ENCODE results near the gene CHTOP. TPM values are rescaled to one million over a fixed set of nuclear protein-coding genes. Genes with fewer than 3 reads are reported as not detected.

CHTOP gene
- total RNA-seq, 1 donor from 2014 or later: 67.3 TPM

DNA sequence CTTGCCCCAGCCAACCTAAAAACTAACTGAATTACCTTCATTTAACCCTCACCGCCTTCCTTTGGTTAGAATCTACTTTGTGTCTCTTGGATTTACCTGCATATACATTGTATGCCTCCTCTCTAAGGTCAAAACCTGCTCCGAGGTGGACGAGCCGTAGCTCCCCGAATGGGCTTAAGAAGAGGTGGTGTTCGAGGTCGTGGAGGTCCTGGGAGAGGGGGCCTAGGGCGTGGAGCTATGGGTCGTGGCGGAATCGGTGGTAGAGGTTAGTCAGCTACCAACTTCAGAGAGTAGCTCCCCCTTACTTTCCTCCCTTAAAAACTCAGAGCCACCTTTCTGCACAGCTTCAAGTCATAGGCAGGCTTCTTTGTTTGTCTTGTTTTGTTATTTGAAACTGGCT is 9.2 kb downstream of the CHTOP start:
- intact Hi-C loops (cut with DNase I): no loop called here
- H3K27me3 ChIP-seq: no peaks in the 10 kb centered on the region
- no peak overlapping the region for H3K27ac ChIP-seq
- no peak for TF ChIP-seq POLR2AphosphoS5 (IDR thresholded peaks at IDR 0.05; ENCODE audit: insufficient read depth in 1 of 2, low read depth in 1 of 2)
- TF ChIP-seq POLR2A (IDR thresholded peaks at IDR 0.05): no peak
- TF ChIP-seq, protein P1, sequence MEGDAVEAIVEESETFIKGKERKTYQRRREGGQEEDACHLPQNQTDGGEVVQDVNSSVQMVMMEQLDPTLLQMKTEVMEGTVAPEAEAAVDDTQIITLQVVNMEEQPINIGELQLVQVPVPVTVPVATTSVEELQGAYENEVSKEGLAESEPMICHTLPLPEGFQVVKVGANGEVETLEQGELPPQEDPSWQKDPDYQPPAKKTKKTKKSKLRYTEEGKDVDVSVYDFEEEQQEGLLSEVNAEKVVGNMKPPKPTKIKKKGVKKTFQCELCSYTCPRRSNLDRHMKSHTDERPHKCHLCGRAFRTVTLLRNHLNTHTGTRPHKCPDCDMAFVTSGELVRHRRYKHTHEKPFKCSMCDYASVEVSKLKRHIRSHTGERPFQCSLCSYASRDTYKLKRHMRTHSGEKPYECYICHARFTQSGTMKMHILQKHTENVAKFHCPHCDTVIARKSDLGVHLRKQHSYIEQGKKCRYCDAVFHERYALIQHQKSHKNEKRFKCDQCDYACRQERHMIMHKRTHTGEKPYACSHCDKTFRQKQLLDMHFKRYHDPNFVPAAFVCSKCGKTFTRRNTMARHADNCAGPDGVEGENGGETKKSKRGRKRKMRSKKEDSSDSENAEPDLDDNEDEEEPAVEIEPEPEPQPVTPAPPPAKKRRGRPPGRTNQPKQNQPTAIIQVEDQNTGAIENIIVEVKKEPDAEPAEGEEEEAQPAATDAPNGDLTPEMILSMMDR (IDR thresholded peaks at IDR 0.05): no peak
- peaks cover 26% of the 10 kb centered on the region for H3K4me1 ChIP-seq
- no peaks in the 10 kb centered on the region for H3K9me3 ChIP-seq
- peaks cover 0 to 87% of the 10 kb centered on the region in 2 donors for H3K36me3 ChIP-seq
- H3K4me3 ChIP-seq: no peak overlapping the region
- DNase-seq (ENCODE audit: extremely low spot score in 2 of 2): no peak

DNA sequence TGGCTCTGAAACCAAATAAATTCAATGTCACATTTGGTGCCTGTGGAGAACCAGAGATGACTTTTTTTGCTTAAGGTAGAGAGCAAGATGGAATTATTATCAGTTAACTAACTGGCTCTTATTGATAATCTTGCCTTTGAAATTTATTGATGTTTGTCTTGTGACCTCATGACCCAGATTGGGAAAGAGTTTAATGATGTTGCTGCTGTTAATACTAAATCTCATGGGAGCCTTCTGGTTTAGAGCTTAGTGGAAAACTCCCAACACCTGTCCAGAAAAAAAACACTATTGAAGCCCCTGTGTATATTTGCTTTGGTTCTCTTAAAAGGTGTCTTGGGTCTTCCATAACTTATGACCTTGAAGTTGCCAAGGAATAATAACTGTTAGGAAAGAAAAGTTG is 9.9 kb downstream of the CHTOP start:
- Histone ChIP-seq H3K36me3 (peaks cover 0 to 80% of the 10 kb centered on the region in 2 donors), H3K27ac (no peak overlapping the region)
- TF ChIP-seq POLR2AphosphoS5 (IDR thresholded peaks at IDR 0.05; ENCODE audit: insufficient read depth in 1 of 2, low read depth in 1 of 2): no peak
- TF ChIP-seq POLR2A (IDR thresholded peaks at IDR 0.05): no peak
- TF ChIP-seq, protein P1 (IDR thresholded peaks at IDR 0.05): no peak

DNA sequence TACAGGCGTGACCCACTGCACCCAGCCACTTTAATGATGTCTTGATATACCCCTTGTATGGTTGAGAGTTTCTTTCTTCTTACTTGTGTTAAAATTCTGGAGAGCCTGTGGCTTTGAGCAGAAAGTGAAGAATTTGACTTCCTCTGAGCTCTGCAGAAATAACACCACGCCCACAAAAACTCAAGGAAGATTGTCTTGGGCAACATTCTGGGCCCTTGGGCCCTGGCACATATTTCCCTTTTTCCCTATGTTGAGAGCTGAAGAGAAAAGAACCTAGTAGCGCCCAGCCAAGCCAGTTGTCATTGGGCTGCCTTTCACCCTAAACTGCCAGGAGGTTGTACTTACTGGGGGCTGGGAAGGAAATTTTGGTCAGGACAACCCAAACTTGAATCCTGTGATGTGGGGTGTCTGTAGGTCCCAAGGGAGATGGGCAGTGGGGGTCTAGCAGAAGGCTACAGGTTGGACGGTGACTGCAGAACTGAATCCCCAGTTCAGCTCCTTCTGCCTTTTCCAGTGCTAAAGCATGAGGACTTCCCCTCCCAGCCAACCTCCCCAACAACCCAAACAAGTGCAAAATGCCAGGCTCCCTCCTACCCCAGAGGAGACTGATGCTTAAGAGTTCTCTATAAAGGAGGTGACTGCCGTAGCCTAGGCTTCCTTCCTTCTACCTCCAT is 12.9 kb downstream of the CHTOP start:
- no peak overlapping the region for H3K4me3 ChIP-seq
- H3K4me1 ChIP-seq: peaks cover 12% of the 10 kb centered on the region
- intact Hi-C loops (cut with DNase I): no loop called here
- H3K9me3 ChIP-seq: no peaks in the 10 kb centered on the region
- H3K36me3 ChIP-seq: peaks cover 0 to 50% of the 10 kb centered on the region in 2 donors
- no peak overlapping the region for H3K27ac ChIP-seq
- TF ChIP-seq POLR2A (IDR thresholded peaks at IDR 0.05) (no peak), POLR2AphosphoS5 (IDR thresholded peaks at IDR 0.05; ENCODE audit: insufficient read depth in 1 of 2, low read depth in 1 of 2) (no peak)
- TF ChIP-seq, protein P1 (IDR thresholded peaks at IDR 0.05): no peak
- no peaks in the 10 kb centered on the region for H3K27me3 ChIP-seq
- DNase-seq (ENCODE audit: extremely low spot score in 2 of 2): no peak

More for the DNA sequence above, 9.9 kb downstream of the CHTOP start:
- no peak for DNase-seq (ENCODE audit: extremely low spot score in 2 of 2)
- H3K27me3 ChIP-seq: no peaks in the 10 kb centered on the region
- H3K9me3 ChIP-seq: no peaks in the 10 kb centered on the region
- no peak overlapping the region for H3K4me3 ChIP-seq
- peaks cover 20% of the 10 kb centered on the region for H3K4me1 ChIP-seq
- intact Hi-C loops (cut with DNase I): no loop called here

GRCh38 chr1:153647346-153647714 is 13.5 kb downstream of the CHTOP start:
- Histone ChIP-seq H3K36me3 (peaks cover 0 to 45% of the 10 kb centered on the region in 2 donors), H3K27me3 (no peaks in the 10 kb centered on the region), H3K4me3 (no peak overlapping the region), H3K27ac (no peak overlapping the region), H3K9me3 (no peaks in the 10 kb centered on the region), H3K4me1 (peaks cover 12% of the 10 kb centered on the region)
- no peak for DNase-seq (ENCODE audit: extremely low spot score in 2 of 2)
- intact Hi-C loops (cut with DNase I): no loop called here
- TF ChIP-seq POLR2A (IDR thresholded peaks at IDR 0.05): no peak
- TF ChIP-seq POLR2AphosphoS5 (IDR thresholded peaks at IDR 0.05; ENCODE audit: insufficient read depth in 1 of 2, low read depth in 1 of 2): no peak
- TF ChIP-seq, protein P1 (IDR thresholded peaks at IDR 0.05): no peak

GRCh38 chr1:153648000-153648643 is 14.3 kb downstream of the CHTOP start:
- Histone ChIP-seq H3K27ac (no peak overlapping the region), H3K4me1 (peaks cover 13% of the 10 kb centered on the region), H3K27me3 (no peaks in the 10 kb centered on the region), H3K4me3 (no peak overlapping the region), H3K9me3 (no peaks in the 10 kb centered on the region), H3K36me3 (peaks cover 0 to 37% of the 10 kb centered on the region in 2 donors)
- TF ChIP-seq, protein P1 (IDR thresholded peaks at IDR 0.05): no peak
- TF ChIP-seq POLR2AphosphoS5 (IDR thresholded peaks at IDR 0.05; ENCODE audit: insufficient read depth in 1 of 2, low read depth in 1 of 2) (no peak), POLR2A (IDR thresholded peaks at IDR 0.05) (no peak)
- no peak for DNase-seq (ENCODE audit: extremely low spot score in 2 of 2)
- intact Hi-C loops (cut with DNase I): no loop called here
